ENCODE data around the gene GPR153. TPM values are rescaled to one million over a fixed set of nuclear protein-coding genes. Genes with fewer than 3 reads are reported as not detected.

GPR153 gene
- total RNA-seq, 4 donors from 2014 or later: 3.3 to 162 (median 121) TPM

- peak overlapping the region in 1 of 4 donors; percentile 69 for H3K4me3 ChIP-seq
- TF ChIP-seq CTCF (IDR thresholded peaks at IDR 0.05) (no peak), POLR2A (IDR thresholded peaks at IDR 0.05) (no peak)
- no peaks in the 10 kb centered on the region for H3K27me3 ChIP-seq
- DNase-seq: no peak
- peaks cover 5 to 44% (median 25%) of the 10 kb centered on the region in 4 donors for H3K4me1 ChIP-seq
- H3K27ac ChIP-seq: no peak overlapping the region
- H3K9me3 ChIP-seq: no peaks in the 10 kb centered on the region
- H3K36me3 ChIP-seq: peaks cover 0 to 7% (median 0%) of the 10 kb centered on the region in 3 donors
These were observed 53.6 kb downstream of the GPR153 start for GRCh38 chr1:6207075-6207885.

- H3K27me3 ChIP-seq: no peaks in the 10 kb centered on the region
- peak overlapping the region in 3 of 4 donors; percentile 44 to 78 (median 77) for H3K27ac ChIP-seq
- H3K36me3 ChIP-seq: peaks cover 0 to 7% (median 0%) of the 10 kb centered on the region in 3 donors
- H3K4me1 ChIP-seq: peaks cover 5 to 44% (median 25%) of the 10 kb centered on the region in 4 donors
- no peak for DNase-seq
- no peaks in the 10 kb centered on the region for H3K9me3 ChIP-seq
- TF ChIP-seq POLR2A (IDR thresholded peaks at IDR 0.05): no peak
- no peak for TF ChIP-seq CTCF (IDR thresholded peaks at IDR 0.05)
- H3K4me3 ChIP-seq: peak overlapping the region; percentile 38 to 69 (median 47)
These were observed 54.4 kb downstream of the GPR153 start for GRCh38 chr1:6206520-6206855.

GRCh38 chr1:6205849-6206519 lies 54.9 kb downstream of the GPR153 start, which contains the start of gene RNF207:
Gene RNF207, plus strand, starts transcription at chr1:6206119. Its CDS starts 417 bp downstream, at chr1:6206536.
- peak; percentile 26 to 85 (median 75) for DNase-seq
- TF ChIP-seq CTCF (IDR thresholded peaks at IDR 0.05) (peak in 2 of 6 experiments; percentile 3), POLR2A (IDR thresholded peaks at IDR 0.05) (peak; percentile 51 to 65)
- Histone ChIP-seq H3K27me3 (no peaks in the 10 kb centered on the region), H3K4me3 (peak within 1 kb of the TSS; percentile 38 to 69 (median 47)), H3K27ac (peak within 1 kb of the TSS; percentile 44 to 78 (median 74)), H3K9me3 (no peaks in the 10 kb centered on the region), H3K36me3 (peaks cover 0 to 7% (median 0%) of the 10 kb centered on the region in 3 donors), H3K4me1 (peaks cover 5 to 44% (median 25%) of the 10 kb centered on the region in 4 donors)

GRCh38 chr1:6202256-6202655 lies 58.6 kb downstream of the GPR153 start:
- DNase-seq: no peak
- TF ChIP-seq CTCF (IDR thresholded peaks at IDR 0.05) (no peak), POLR2A (IDR thresholded peaks at IDR 0.05) (no peak)
- no peaks in the 10 kb centered on the region for H3K9me3 ChIP-seq
- no peaks in the 10 kb centered on the region for H3K27me3 ChIP-seq
- peaks cover 0 to 49% (median 24%) of the 10 kb centered on the region in 4 donors for H3K4me1 ChIP-seq
- H3K27ac ChIP-seq: no peak overlapping the region
- no peak overlapping the region for H3K4me3 ChIP-seq
- H3K36me3 ChIP-seq: no peaks in the 10 kb centered on the region

GRCh38 chr1:6200188-6200809 lies 60.6 kb downstream of the GPR153 start:
- peaks cover 0 to 31% (median 18%) of the 10 kb centered on the region in 4 donors for H3K4me1 ChIP-seq
- DNase-seq: no peak
- no peaks in the 10 kb centered on the region for H3K9me3 ChIP-seq
- peaks cover 0 to 13% (median 0%) of the 10 kb centered on the region in 3 donors for H3K36me3 ChIP-seq
- TF ChIP-seq CTCF (IDR thresholded peaks at IDR 0.05) (no peak), POLR2A (IDR thresholded peaks at IDR 0.05) (no peak)
- H3K4me3 ChIP-seq: peak overlapping the region; percentile 81 to 100 (median 91)
- H3K27me3 ChIP-seq: no peaks in the 10 kb centered on the region
- peak overlapping the region; percentile 67 to 83 (median 79) for H3K27ac ChIP-seq

Data from Peyer's patch (tissue), 4 donors.